Rectal smooth muscle tissue (tissue), 1 donor: ENCODE data around the gene DUSP1.

Experiments used
- H3K27ac ChIP-seq: one replicate; pipeline ENCODE4 v1.7.0; 2013; ENCODE audit warnings: low read depth, low read length, inconsistent platforms
- H3K27me3 ChIP-seq: one replicate; pipeline ENCODE4 v1.7.0; 2013; ENCODE audit warnings: low read length; ENCODE audit not compliant: control insufficient read depth, insufficient read depth
- H3K36me3 ChIP-seq: one replicate; pipeline ENCODE4 v1.7.0; 2013; ENCODE audit warnings: low read length; ENCODE audit not compliant: control insufficient read depth, insufficient read depth
- H3K4me1 ChIP-seq: one replicate; pipeline ENCODE4 v1.7.0; 2013; ENCODE audit warnings: low read length; ENCODE audit not compliant: control insufficient read depth, insufficient read depth
- H3K4me3 ChIP-seq: one replicate; pipeline ENCODE4 v1.7.0; 2013; ENCODE audit warnings: low read length
- H3K9ac ChIP-seq: one replicate; pipeline ENCODE4 v1.7.0; 2013; ENCODE audit warnings: low read length

DUSP1 gene

GRCh38 chr5:172762214-172763119 is 8.5 kb downstream of the DUSP1 start:
- H3K27me3 ChIP-seq = no peaks in the 10 kb centered on the region
- H3K27ac ChIP-seq = no peak overlapping the region

GRCh38 chr5:172760959-172761358 is 10.0 kb downstream of the DUSP1 start:
- no peak overlapping the region for H3K4me3 ChIP-seq
- H3K9ac ChIP-seq = no peak overlapping the region
- H3K4me1 ChIP-seq = peaks cover 12% of the 10 kb centered on the region
- no peaks in the 10 kb centered on the region for H3K36me3 ChIP-seq
- no peak overlapping the region for H3K27ac ChIP-seq
- no peaks in the 10 kb centered on the region for H3K27me3 ChIP-seq

More at GRCh38 chr5:172762214-172763119, 8.5 kb downstream of the DUSP1 start:
- Histone ChIP-seq H3K9ac (no peak overlapping the region), H3K4me1 (peaks cover 23% of the 10 kb centered on the region), H3K36me3 (peaks cover under 1% of the 10 kb centered on the region), H3K4me3 (no peak overlapping the region)

- Histone ChIP-seq H3K27me3 (no peaks in the 10 kb centered on the region), H3K4me3 (no peak overlapping the region), H3K27ac (no peak overlapping the region), H3K4me1 (peaks cover 6% of the 10 kb centered on the region), H3K9ac (no peak overlapping the region), H3K36me3 (no peaks in the 10 kb centered on the region)
These were observed 10.9 kb downstream of the DUSP1 start for GRCh38 chr5:172760136-172760535.

GRCh38 chr5:172758834-172759149 is 12.2 kb downstream of the DUSP1 start:
- no peaks in the 10 kb centered on the region for H3K36me3 ChIP-seq
- no peak overlapping the region for H3K4me3 ChIP-seq
- H3K4me1 ChIP-seq = no peaks in the 10 kb centered on the region
- H3K27ac ChIP-seq = peak overlapping the region; percentile 30
- no peaks in the 10 kb centered on the region for H3K27me3 ChIP-seq
- no peak overlapping the region for H3K9ac ChIP-seq

- Histone ChIP-seq H3K36me3 (no peaks in the 10 kb centered on the region), H3K4me3 (no peak overlapping the region), H3K4me1 (no peaks in the 10 kb centered on the region), H3K27ac (peak overlapping the region; percentile 30), H3K27me3 (no peaks in the 10 kb centered on the region), H3K9ac (no peak overlapping the region)
These were observed 12.7 kb downstream of the DUSP1 start for GRCh38 chr5:172758077-172758833.

- Histone ChIP-seq H3K9ac (no peak overlapping the region), H3K27me3 (no peaks in the 10 kb centered on the region), H3K4me1 (no peaks in the 10 kb centered on the region), H3K4me3 (no peak overlapping the region), H3K27ac (peak overlapping the region; percentile 24), H3K36me3 (no peaks in the 10 kb centered on the region)
These were observed 13.5 kb downstream of the DUSP1 start for GRCh38 chr5:172757394-172758010.

GRCh38 chr5:172756764-172757393 is 14.1 kb downstream of the DUSP1 start:
- Histone ChIP-seq H3K27ac (no peak overlapping the region), H3K4me3 (no peak overlapping the region), H3K36me3 (no peaks in the 10 kb centered on the region)

GRCh38 chr5:172754596-172755356 is 16.2 kb downstream of the DUSP1 start:
- no peak overlapping the region for H3K27ac ChIP-seq
- no peaks in the 10 kb centered on the region for H3K36me3 ChIP-seq
- no peak overlapping the region for H3K9ac ChIP-seq
- H3K4me3 ChIP-seq = no peak overlapping the region
- H3K27me3 ChIP-seq = no peaks in the 10 kb centered on the region
- H3K4me1 ChIP-seq = peaks cover 6% of the 10 kb centered on the region

More at GRCh38 chr5:172756764-172757393, 14.1 kb downstream of the DUSP1 start:
- no peaks in the 10 kb centered on the region for H3K27me3 ChIP-seq
- H3K9ac ChIP-seq = no peak overlapping the region
- H3K4me1 ChIP-seq = no peaks in the 10 kb centered on the region

GRCh38 chr5:172753101-172753500 is 17.9 kb downstream of the DUSP1 start:
- H3K27ac ChIP-seq = no peak overlapping the region
- peaks cover 15% of the 10 kb centered on the region for H3K4me1 ChIP-seq
- H3K4me3 ChIP-seq = no peak overlapping the region
- no peaks in the 10 kb centered on the region for H3K27me3 ChIP-seq
- no peaks in the 10 kb centered on the region for H3K36me3 ChIP-seq
- H3K9ac ChIP-seq = no peak overlapping the region

GRCh38 chr5:172751761-172752510 is 19.1 kb downstream of the DUSP1 start:
- Histone ChIP-seq H3K27ac (no peak overlapping the region), H3K27me3 (no peaks in the 10 kb centered on the region), H3K4me1 (peaks cover 15% of the 10 kb centered on the region)

More at GRCh38 chr5:172751761-172752510, 19.1 kb downstream of the DUSP1 start:
- Histone ChIP-seq H3K36me3 (no peaks in the 10 kb centered on the region), H3K4me3 (no peak overlapping the region), H3K9ac (no peak overlapping the region)
